OCI-LY3 (cell line): ENCODE results near the gene TUBA1A.
A peak's percentile ranks its signal among the peaks of the same experiment; 100 is the strongest.

Experiments used
- H2AFZ ChIP-seq: fragments of 200-600, 300-600 bp; shearing (Covaris generic); 2 replicates; pipeline ENCODE4 v1.6.0; 2014; ENCODE audit warnings: antibody characterized with exemption, low read depth, low read length
- H3K27ac ChIP-seq: fragments of 200-600, 300-600 bp; sonication (generic); 2 replicates; pipeline ENCODE4 v1.5.1; 2014; ENCODE audit warnings: mild to moderate bottlenecking, low read length, moderate library complexity, mixed read lengths
- H3K27me3 ChIP-seq: fragments of 200-600, 300-600 bp; sonication (generic); 2 replicates; pipeline ENCODE4 v1.6.1; 2014; ENCODE audit warnings: low read depth, low read length, mixed read lengths
- H3K36me3 ChIP-seq: fragments of 200-600, 300-600 bp; sonication (generic); replicated peaks from 2 replicates; pipeline ENCODE3; 2014; ENCODE audit warnings: low read depth, low read length, mixed read lengths
- H3K4me1 ChIP-seq: fragments of 300-600, 200-600 bp; sonication (generic); 2 replicates; pipeline ENCODE4 v1.6.1; 2014; ENCODE audit warnings: low read length, mixed read lengths
- H3K4me2 ChIP-seq: fragments of 200-600, 300-600 bp; sonication (generic); 2 replicates; pipeline ENCODE4 v1.6.1; 2014; ENCODE audit warnings: low read length, mixed read lengths
- H3K4me3 ChIP-seq: fragments of 300-600, 200-600 bp; sonication (generic); 2 replicates; pipeline ENCODE4 v1.5.1; 2014; ENCODE audit warnings: antibody characterized with exemption, mild to moderate bottlenecking, low read length, moderate library complexity
- H3K79me2 ChIP-seq: fragments of 300-600, 200-600 bp; shearing (Covaris generic); 2 replicates; pipeline ENCODE4 v1.6.1; 2014; ENCODE audit warnings: mild to moderate bottlenecking, low read length, mixed read lengths
- H3K9ac ChIP-seq: fragments of 300-600, 200-600 bp; shearing (Covaris generic); 2 replicates; pipeline ENCODE4 v1.6.0; 2014; ENCODE audit warnings: mild to moderate bottlenecking, low read length, moderate library complexity
- H3K9me3 ChIP-seq: fragments of 200-600, 300-600 bp; shearing (Covaris generic); 2 replicates; pipeline ENCODE4 v1.6.1; 2014; ENCODE audit warnings: low read length, mixed read lengths; ENCODE audit not compliant: insufficient read depth
- H4K20me1 ChIP-seq: fragments of 200-600, 300-600 bp; sonication (generic); 2 replicates; pipeline ENCODE4 v1.6.1; 2016; ENCODE audit warnings: low read length, mixed read lengths; ENCODE audit not compliant: insufficient read depth
- EZH2phosphoT487 ChIP-seq: fragments of 200-600 bp; shearing (Covaris generic); IDR thresholded peaks from 2 replicates; pipeline ENCODE4 v1.6.1; 2018; ENCODE audit warnings: antibody characterized with exemption, mixed run types, low read depth
- TF ChIP-seq, protein P1 (sequence below): fragments of 200-600, 300-600 bp; sonication (generic); IDR thresholded peaks from 2 replicates; pipeline ENCODE4 v1.5.1; 2014; ENCODE audit warnings: antibody characterized with exemption, low read length, low read depth

Gene TUBA1A

DNA sequence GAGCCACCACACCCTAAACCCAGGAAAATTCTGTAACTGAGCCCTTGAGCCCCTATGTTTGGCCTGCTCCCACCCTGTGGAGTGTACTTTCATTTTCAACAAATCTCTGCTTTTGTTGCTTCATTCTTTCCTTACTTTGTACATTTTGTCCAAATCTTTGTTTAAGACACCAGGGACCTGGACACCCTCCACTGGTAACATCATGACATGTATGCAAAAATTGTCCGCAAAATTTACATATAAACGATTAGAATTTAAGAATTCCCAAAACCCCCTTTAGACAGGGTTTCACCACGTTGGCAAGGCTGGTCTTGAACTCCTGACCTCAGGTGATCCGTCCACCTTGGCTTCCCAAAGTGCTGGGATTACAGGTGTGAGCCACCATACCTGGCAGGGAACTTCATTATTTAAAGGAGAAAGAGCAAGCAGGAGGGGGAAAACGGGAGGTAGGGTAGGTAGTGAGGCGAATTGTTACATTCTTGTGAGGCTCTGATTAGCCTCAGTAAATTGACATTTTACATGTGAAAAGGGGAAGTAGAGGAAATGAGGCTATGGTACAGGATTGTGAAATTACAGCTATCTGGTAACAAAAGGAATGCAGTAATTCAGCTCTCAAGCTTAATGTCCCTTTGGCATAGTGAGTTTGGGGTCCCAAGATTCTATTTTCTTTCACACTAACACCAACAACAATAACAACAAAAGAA is 27.6 kb downstream of the TUBA1A start:
- Histone ChIP-seq H3K36me3 (no peaks in the 10 kb centered on the region), H2AFZ (no peak overlapping the region), H4K20me1 (no peaks in the 10 kb centered on the region), H3K9ac (no peak overlapping the region), H3K4me1 (peaks cover 19% of the 10 kb centered on the region), H3K79me2 (no peaks in the 10 kb centered on the region), H3K9me3 (no peaks in the 10 kb centered on the region), H3K4me3 (peak overlapping the region; percentile 30; the same call in 1 of the 2 replicates), H3K27ac (no peak overlapping the region), H3K27me3 (no peaks in the 10 kb centered on the region), H3K4me2 (peak overlapping the region; percentile 56)
- no peak for TF ChIP-seq EZH2phosphoT487
- TF ChIP-seq, protein P1, sequence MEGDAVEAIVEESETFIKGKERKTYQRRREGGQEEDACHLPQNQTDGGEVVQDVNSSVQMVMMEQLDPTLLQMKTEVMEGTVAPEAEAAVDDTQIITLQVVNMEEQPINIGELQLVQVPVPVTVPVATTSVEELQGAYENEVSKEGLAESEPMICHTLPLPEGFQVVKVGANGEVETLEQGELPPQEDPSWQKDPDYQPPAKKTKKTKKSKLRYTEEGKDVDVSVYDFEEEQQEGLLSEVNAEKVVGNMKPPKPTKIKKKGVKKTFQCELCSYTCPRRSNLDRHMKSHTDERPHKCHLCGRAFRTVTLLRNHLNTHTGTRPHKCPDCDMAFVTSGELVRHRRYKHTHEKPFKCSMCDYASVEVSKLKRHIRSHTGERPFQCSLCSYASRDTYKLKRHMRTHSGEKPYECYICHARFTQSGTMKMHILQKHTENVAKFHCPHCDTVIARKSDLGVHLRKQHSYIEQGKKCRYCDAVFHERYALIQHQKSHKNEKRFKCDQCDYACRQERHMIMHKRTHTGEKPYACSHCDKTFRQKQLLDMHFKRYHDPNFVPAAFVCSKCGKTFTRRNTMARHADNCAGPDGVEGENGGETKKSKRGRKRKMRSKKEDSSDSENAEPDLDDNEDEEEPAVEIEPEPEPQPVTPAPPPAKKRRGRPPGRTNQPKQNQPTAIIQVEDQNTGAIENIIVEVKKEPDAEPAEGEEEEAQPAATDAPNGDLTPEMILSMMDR: no peak

DNA sequence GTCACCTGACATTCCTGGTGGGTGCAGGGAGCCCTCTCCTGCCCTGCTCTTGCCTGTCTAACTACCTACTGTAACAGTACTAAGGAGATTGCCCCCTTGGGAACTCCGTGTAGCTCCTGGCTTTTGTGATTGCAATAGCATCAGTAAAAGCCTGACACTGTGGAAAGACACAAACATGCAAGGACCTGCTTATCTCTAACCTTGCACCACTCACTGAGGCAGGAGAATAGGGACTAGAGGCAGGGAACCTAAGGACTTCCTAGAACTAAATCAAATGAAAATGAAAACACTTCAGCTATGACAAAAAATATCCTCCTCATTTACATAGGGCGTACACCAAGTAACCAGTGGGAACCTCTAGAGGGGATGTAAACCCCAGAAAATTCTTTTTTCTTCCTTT is 28.5 kb downstream of the TUBA1A start:
- Histone ChIP-seq H2AFZ (no peak overlapping the region), H3K4me3 (0 out of 2 replicates have a peak overlapping the region, but pooled peaks have one; percentile 30)

DNA sequence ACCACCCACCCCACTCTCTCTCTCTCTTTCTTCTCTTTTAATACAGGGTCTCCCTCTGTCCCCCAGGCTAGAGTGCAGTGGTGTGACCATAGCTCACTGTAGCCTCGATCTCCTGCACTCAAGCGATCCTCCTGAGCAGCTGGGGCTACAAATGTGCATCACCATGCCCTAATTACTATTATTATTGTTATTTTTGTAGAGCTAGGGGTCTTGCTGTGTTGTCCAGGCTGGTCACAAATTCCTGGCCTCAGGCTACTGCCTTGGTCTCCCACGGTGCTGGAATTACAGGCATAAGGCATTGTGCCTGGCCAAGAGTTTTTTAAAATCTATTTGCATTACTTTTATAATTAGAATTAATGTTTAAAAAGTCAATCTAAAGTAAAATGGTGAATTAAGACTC is 34.7 kb downstream of the TUBA1A start:
- H3K27ac ChIP-seq: no peak overlapping the region
- H3K4me1 ChIP-seq: no peaks in the 10 kb centered on the region
- TF ChIP-seq, protein P1: no peak
- no peak for TF ChIP-seq EZH2phosphoT487
- no peaks in the 10 kb centered on the region for H3K27me3 ChIP-seq
- H3K36me3 ChIP-seq: no peaks in the 10 kb centered on the region
- H3K79me2 ChIP-seq: no peaks in the 10 kb centered on the region
- no peaks in the 10 kb centered on the region for H4K20me1 ChIP-seq
- no peak overlapping the region for H3K9ac ChIP-seq
- H3K4me3 ChIP-seq: no peak overlapping the region
- no peaks in the 10 kb centered on the region for H3K9me3 ChIP-seq
- no peak overlapping the region for H2AFZ ChIP-seq
- no peak overlapping the region for H3K4me2 ChIP-seq

More for the DNA sequence above, 28.5 kb downstream of the TUBA1A start:
- Histone ChIP-seq H3K27me3 (no peaks in the 10 kb centered on the region), H3K27ac (no peak overlapping the region), H3K9ac (no peak overlapping the region), H3K9me3 (no peaks in the 10 kb centered on the region), H3K4me2 (peak overlapping the region; percentile 56), H3K4me1 (peaks cover 19% of the 10 kb centered on the region), H4K20me1 (no peaks in the 10 kb centered on the region), H3K36me3 (no peaks in the 10 kb centered on the region), H3K79me2 (no peaks in the 10 kb centered on the region)
- no peak for TF ChIP-seq EZH2phosphoT487
- TF ChIP-seq, protein P1: no peak

DNA sequence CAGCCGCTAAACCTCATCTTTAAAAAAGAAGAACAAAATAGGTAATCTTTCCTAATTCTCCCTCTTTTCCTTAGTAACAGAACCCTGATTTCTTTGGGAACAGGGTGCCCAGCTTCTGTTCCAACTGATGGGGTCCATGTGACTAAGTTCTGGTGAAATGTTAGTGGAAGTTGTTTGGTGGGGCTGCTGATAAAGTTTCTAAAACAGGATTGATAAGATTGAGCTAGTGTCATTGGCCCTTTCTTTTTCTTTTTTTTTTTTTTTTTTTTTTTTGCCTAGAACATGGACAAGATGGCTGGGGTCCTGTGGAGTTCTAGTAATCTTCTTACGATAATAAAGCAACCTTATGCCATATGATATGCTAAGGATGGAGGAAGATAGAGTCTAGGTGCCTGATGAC is 41.5 kb downstream of the TUBA1A start:
- Histone ChIP-seq H3K4me1 (no peaks in the 10 kb centered on the region), H3K27ac (no peak overlapping the region), H3K4me3 (no peak overlapping the region), H3K4me2 (no peak overlapping the region), H4K20me1 (no peaks in the 10 kb centered on the region), H3K9me3 (no peaks in the 10 kb centered on the region), H2AFZ (no peak overlapping the region), H3K27me3 (no peaks in the 10 kb centered on the region), H3K9ac (no peak overlapping the region), H3K79me2 (peaks cover 4% of the 10 kb centered on the region; the same call in 1 of the 2 replicates), H3K36me3 (no peaks in the 10 kb centered on the region)
- no peak for TF ChIP-seq EZH2phosphoT487
- TF ChIP-seq, protein P1: no peak
